A549 (cell line): ENCODE measurements around the gene ZFYVE19.

ENCODE experiments used
- CBX2 ChIP-seq: fragments of 200-600 bp; sonication (generic); IDR thresholded peaks from 2 replicates; pipeline ENCODE4 v1.6.1; 2016; ENCODE audit warnings: low read depth, mild to moderate bottlenecking, borderline replicate concordance
- CHD4 ChIP-seq: fragments of 200-600 bp; sonication (generic); IDR thresholded peaks from 2 replicates; pipeline ENCODE4 v1.6.1; 2016; ENCODE audit warnings: antibody characterized with exemption, mild to moderate bottlenecking, borderline replicate concordance
- EP300 ChIP-seq, 2 experiments: fragments of >200 bp; sonication (Bioruptor Twin); formaldehyde crosslinking; IDR thresholded peaks; 2 replicates in 1 of 2; 3 replicates in 1 of 2; pipeline ENCODE4 v1.6.1; 2016 to 2017
- FOSL2 ChIP-seq, 2 experiments: fragments of 450-650 bp in 1 of 2; fragments of >200 bp in 1 of 2; sonication (Bioruptor Twin) in 1 of 2; formaldehyde crosslinking; IDR thresholded peaks; 2 replicates each; pipeline versions ENCODE4 v1.5.0 to v1.6.1; 2016 to 2020; ENCODE audit warnings: mild to moderate bottlenecking in 1 of 2, moderate library complexity in 1 of 2
- HDAC2 ChIP-seq: fragments of 200-600 bp; sonication (generic); IDR thresholded peaks from 2 replicates; pipeline ENCODE4 v1.6.1; 2016
- PBX3 ChIP-seq: IDR thresholded peaks from 2 replicates; pipeline ENCODE4 v1.6.1; 2012
- POLR2A ChIP-seq: IDR thresholded peaks from 2 replicates; pipeline ENCODE4 v1.6.1; 2012; ENCODE audit warnings: mild to moderate bottlenecking, low read length
- RAD21 ChIP-seq, 2 experiments: fragments of >200 bp in 1 of 2; sonication (Bioruptor Twin) in 1 of 2; formaldehyde crosslinking in 1 of 2; IDR thresholded peaks in 1 of 2; conservative IDR thresholded peaks in 1 of 2; 2 replicates in 1 of 2; 3 replicates in 1 of 2; pipeline ENCODE4 v1.6.1; 2012 to 2018; ENCODE audit warnings: inconsistent platforms in 1 of 2
- RFX5 ChIP-seq: fragments of 450-650 bp; IDR thresholded peaks from 2 replicates; pipeline ENCODE4 v1.7.1; 2014; ENCODE audit warnings: antibody characterized with exemption, mild to moderate bottlenecking, moderate library complexity
- RNF2 ChIP-seq: fragments of 200-600 bp; sonication (generic); IDR thresholded peaks from 2 replicates; pipeline ENCODE4 v1.6.1; 2016; ENCODE audit warnings: low read depth, mild to moderate bottlenecking, antibody characterized with exemption, moderate library complexity, borderline replicate concordance
- TF ChIP-seq, protein P1 (sequence below): fragments of >200 bp; sonication (Bioruptor Twin); formaldehyde crosslinking; IDR thresholded peaks from 3 replicates; pipeline ENCODE4 v1.5.1; 2016
- TF ChIP-seq, protein P2 (sequence below): IDR thresholded peaks from 2 replicates; pipeline ENCODE4 v1.6.1; 2012
- TF ChIP-seq, protein P3 (sequence below): fragments of 250-450 bp; sonication (Bioruptor Pico); IDR thresholded peaks from 2 replicates; pipeline ENCODE4 v1.5.0; 2021; ENCODE audit warnings: mild to moderate bottlenecking, moderate library complexity, borderline replicate concordance

DNA sequence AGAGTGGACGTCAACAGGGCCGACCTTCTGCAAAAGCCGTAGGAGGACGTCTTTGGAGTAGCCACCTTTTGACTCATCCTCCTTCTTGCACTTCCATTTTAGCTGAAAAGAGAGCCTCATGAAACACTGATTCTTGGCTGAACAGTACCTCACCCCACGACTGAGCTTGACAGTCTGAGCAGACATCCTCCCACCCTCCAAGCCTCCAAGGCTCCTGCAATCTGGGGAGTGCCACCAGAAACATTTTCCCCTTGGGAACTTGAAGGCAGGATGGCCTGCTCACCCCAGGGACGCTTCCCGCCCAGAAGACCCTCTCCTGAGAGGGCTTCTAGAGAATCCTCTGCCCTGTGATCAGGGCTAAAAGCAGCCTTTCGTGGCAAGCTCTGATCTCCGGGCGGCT lies 31.9 kb upstream of the ZFYVE19 start:
- TF ChIP-seq EP300 (IDR thresholded peaks at IDR 0.05) (no peak), POLR2A (no peak), FOSL2 (IDR thresholded peaks at IDR 0.05) (no peak), FOSL2 (CRISPR knock-in tag; IDR thresholded peaks at IDR 0.05) (no peak), RAD21 (conservative IDR thresholded peaks at IDR 0.05 in 1 of 2, IDR thresholded peaks at IDR 0.05 in 1 of 2) (no peak), RFX5 (no peak), RNF2 (no peak), CHD4 (no peak), PBX3 (no peak), HDAC2 (no peak), CBX2 (no peak)
- TF ChIP-seq, protein P1, sequence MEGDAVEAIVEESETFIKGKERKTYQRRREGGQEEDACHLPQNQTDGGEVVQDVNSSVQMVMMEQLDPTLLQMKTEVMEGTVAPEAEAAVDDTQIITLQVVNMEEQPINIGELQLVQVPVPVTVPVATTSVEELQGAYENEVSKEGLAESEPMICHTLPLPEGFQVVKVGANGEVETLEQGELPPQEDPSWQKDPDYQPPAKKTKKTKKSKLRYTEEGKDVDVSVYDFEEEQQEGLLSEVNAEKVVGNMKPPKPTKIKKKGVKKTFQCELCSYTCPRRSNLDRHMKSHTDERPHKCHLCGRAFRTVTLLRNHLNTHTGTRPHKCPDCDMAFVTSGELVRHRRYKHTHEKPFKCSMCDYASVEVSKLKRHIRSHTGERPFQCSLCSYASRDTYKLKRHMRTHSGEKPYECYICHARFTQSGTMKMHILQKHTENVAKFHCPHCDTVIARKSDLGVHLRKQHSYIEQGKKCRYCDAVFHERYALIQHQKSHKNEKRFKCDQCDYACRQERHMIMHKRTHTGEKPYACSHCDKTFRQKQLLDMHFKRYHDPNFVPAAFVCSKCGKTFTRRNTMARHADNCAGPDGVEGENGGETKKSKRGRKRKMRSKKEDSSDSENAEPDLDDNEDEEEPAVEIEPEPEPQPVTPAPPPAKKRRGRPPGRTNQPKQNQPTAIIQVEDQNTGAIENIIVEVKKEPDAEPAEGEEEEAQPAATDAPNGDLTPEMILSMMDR: no peak
- TF ChIP-seq, protein P2, sequence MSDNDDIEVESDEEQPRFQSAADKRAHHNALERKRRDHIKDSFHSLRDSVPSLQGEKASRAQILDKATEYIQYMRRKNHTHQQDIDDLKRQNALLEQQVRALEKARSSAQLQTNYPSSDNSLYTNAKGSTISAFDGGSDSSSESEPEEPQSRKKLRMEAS: no peak
- TF ChIP-seq, protein P3, sequence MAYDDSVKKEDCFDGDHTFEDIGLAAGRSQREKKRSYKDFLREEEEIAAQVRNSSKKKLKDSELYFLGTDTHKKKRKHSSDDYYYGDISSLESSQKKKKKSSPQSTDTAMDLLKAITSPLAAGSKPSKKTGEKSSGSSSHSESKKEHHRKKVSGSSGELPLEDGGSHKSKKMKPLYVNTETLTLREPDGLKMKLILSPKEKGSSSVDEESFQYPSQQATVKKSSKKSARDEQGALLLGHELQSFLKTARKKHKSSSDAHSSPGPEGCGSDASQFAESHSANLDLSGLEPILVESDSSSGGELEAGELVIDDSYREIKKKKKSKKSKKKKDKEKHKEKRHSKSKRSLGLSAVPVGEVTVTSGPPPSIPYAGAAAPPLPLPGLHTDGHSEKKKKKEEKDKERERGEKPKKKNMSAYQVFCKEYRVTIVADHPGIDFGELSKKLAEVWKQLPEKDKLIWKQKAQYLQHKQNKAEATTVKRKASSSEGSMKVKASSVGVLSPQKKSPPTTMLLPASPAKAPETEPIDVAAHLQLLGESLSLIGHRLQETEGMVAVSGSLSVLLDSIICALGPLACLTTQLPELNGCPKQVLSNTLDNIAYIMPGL (CRISPR knock-in tag): no peak
